BLaER1 (cell line): ENCODE results near the gene TEKT5.

Experiments
- H3K27ac ChIP-seq: shearing (Covaris generic); formaldehyde crosslinking; 2 replicates; pipeline ENCODE4 v1.8.1; 2022
- H3K27me3 ChIP-seq: shearing (Covaris generic); formaldehyde crosslinking; 2 replicates; pipeline ENCODE4 v1.8.1; 2022
- H3K36me3 ChIP-seq: shearing (Covaris generic); formaldehyde crosslinking; 2 replicates; pipeline ENCODE4 v1.8.1; 2022
- H3K4me1 ChIP-seq: shearing (Covaris generic); formaldehyde crosslinking; 2 replicates; pipeline ENCODE4 v1.8.1; 2022
- H3K4me2 ChIP-seq: shearing (Covaris generic); formaldehyde crosslinking; 2 replicates; pipeline ENCODE4 v1.8.1; 2022
- H3K4me3 ChIP-seq: shearing (Covaris generic); formaldehyde crosslinking; 2 replicates; pipeline ENCODE4 v1.8.1; 2022
- H3K9ac ChIP-seq: shearing (Covaris generic); formaldehyde crosslinking; 2 replicates; pipeline ENCODE4 v1.8.1; 2022
- H3K9me3 ChIP-seq: shearing (Covaris generic); formaldehyde crosslinking; 2 replicates; pipeline ENCODE4 v1.8.1; 2022
- H4K20me1 ChIP-seq: shearing (Covaris generic); formaldehyde crosslinking; 2 replicates; pipeline ENCODE4 v1.8.1; 2022
- Cebpa-rat ChIP-seq: shearing (Covaris generic); IDR thresholded peaks from 2 replicates; pipeline ENCODE4 v1.8.1; 2022

The TEKT5 gene

DNA sequence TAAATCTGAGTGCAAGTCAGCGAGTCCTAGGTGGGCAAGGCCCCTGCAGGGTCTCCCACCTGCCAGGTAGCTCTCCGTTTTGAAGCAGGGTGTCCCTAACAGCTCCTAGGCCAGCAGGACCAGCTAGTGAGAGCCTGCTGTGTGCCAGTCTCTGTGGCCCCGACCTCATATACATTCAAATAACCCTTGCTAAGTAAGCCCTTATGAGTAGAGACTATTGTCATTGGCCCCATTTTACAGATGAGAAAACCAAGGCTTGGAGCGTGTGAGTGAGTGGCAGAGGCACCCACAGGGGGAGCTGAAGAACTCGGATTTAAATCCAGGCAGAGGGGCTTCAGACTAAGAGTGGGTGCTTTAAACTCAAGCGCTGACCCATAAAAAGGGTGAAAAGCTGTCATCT lies 74.6 kb downstream of the TEKT5 start:
- no peaks in the 10 kb centered on the region for H3K9me3 ChIP-seq
- no peak overlapping the region for H3K4me3 ChIP-seq
- H3K4me2 ChIP-seq = no peak overlapping the region

DNA sequence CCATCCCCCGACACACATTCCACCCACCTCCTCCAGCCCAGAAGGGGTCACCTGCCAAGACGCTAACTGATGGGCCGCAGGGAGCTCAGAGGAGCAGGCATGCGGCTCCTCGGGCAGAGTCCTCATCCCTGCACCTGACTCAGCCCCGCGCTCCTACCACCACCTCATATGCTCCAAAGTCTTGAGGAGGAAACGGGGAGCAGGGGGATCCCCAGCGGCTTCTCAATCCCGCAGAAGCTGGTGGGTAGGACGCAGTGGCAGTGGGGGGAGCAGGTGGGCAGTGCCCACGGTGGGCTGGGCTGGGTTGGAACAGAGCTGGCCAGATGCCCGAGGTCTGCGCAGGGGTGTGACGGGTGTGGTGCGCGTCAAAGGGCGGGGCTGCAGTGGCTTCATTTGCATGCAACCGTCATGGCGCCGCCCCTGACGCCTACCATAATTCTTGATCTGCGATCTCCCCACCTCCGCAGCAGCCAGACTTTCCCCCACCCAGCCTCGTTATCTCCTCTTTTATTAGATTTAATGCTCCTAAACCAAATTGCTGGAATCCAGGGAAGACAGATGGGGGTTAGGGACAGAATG lies 75.4 kb downstream of the TEKT5 start:
- peaks cover 21% of the 10 kb centered on the region for H3K4me1 ChIP-seq
- no peak overlapping the region for H3K4me3 ChIP-seq
- no peaks in the 10 kb centered on the region for H4K20me1 ChIP-seq
- TF ChIP-seq Cebpa-rat = no peak
- no peaks in the 10 kb centered on the region for H3K9me3 ChIP-seq
- H3K27me3 ChIP-seq = no peaks in the 10 kb centered on the region
- no peak overlapping the region for H3K4me2 ChIP-seq
- no peaks in the 10 kb centered on the region for H3K36me3 ChIP-seq
- H3K27ac ChIP-seq = no peak overlapping the region
- no peak overlapping the region for H3K9ac ChIP-seq

More for the DNA sequence above, 74.6 kb downstream of the TEKT5 start:
- no peak overlapping the region for H3K27ac ChIP-seq
- no peak overlapping the region for H3K9ac ChIP-seq
- H3K36me3 ChIP-seq = no peaks in the 10 kb centered on the region
- no peaks in the 10 kb centered on the region for H4K20me1 ChIP-seq
- no peak for TF ChIP-seq Cebpa-rat
- no peaks in the 10 kb centered on the region for H3K27me3 ChIP-seq
- H3K4me1 ChIP-seq = peaks cover 14% of the 10 kb centered on the region

DNA sequence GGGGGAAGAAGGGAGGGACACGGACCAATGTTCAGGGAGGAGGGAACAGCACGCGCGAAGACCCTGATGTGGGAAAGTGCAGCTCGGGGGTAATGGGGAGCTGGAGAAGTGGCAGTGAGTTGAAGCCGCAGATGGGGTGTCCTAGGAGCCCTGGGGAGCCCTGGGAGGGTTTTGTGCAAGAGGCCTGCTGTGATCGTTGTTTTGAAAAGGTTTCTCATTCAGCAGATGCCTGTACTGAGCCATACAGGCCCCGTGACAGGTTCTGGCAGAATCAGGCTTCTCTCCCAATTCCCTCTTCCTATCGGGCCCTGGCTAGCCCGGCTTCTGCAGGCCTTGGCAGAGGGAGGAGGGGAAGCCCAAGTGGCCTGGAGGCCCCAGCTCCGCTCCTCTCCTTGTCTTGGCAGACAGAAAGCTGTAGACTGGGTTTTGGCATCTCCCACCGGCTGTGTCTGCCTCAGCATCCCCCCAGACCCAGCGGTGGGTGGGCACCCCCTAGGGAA lies 76.0 kb downstream of the TEKT5 start:
- no peak overlapping the region for H3K4me2 ChIP-seq

DNA sequence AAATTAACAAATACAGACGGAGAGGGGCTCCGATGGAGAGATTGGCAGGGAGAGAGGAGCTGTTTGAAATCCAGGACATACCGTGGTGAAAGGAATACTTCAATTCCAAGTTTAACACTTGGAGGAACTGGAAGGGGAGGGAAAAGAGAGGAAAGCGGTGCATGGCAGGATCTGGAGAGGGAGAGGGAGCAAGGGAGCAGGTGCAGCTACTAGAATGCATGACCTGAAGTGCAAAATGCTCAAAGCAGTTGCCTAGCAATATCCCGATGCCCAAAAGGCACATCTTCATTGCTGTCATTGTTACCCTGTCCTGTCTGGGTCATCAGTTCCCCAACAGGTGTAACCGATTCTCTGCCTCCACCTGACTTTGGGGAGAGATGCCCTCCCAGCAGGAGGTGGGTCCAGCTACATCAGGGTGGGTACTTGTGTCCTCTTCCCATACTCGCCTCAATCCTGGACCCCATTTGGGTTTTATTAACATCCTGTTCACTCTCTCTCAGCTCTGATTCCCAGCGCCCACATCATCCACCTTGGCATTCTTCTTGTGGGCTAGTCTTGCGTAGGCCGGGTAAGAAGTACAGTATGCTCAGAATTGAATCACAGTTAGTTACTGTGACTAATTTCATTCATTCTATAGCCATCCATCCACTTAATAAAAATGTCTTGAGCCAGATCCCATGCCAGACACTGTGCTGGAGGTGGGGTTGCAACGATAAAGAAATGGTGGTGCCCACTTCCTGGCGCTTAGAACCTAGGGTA lies 76.9 kb downstream of the TEKT5 start:
- Histone ChIP-seq H3K9me3 (no peaks in the 10 kb centered on the region), H3K27ac (no peak overlapping the region), H3K4me3 (no peak overlapping the region), H3K4me2 (peak overlapping the region; percentile 36; the same call in 1 of the 2 replicates), H3K4me1 (peaks cover 29% of the 10 kb centered on the region), H3K9ac (no peak overlapping the region), H3K36me3 (no peaks in the 10 kb centered on the region), H4K20me1 (no peaks in the 10 kb centered on the region), H3K27me3 (no peaks in the 10 kb centered on the region)
- TF ChIP-seq Cebpa-rat = no peak

More for the DNA sequence above, 76.0 kb downstream of the TEKT5 start:
- Histone ChIP-seq H3K9me3 (no peaks in the 10 kb centered on the region), H3K4me3 (no peak overlapping the region), H3K9ac (no peak overlapping the region), H4K20me1 (no peaks in the 10 kb centered on the region), H3K4me1 (peaks cover 23% of the 10 kb centered on the region), H3K27ac (no peak overlapping the region), H3K27me3 (no peaks in the 10 kb centered on the region), H3K36me3 (no peaks in the 10 kb centered on the region)
- no peak for TF ChIP-seq Cebpa-rat

DNA sequence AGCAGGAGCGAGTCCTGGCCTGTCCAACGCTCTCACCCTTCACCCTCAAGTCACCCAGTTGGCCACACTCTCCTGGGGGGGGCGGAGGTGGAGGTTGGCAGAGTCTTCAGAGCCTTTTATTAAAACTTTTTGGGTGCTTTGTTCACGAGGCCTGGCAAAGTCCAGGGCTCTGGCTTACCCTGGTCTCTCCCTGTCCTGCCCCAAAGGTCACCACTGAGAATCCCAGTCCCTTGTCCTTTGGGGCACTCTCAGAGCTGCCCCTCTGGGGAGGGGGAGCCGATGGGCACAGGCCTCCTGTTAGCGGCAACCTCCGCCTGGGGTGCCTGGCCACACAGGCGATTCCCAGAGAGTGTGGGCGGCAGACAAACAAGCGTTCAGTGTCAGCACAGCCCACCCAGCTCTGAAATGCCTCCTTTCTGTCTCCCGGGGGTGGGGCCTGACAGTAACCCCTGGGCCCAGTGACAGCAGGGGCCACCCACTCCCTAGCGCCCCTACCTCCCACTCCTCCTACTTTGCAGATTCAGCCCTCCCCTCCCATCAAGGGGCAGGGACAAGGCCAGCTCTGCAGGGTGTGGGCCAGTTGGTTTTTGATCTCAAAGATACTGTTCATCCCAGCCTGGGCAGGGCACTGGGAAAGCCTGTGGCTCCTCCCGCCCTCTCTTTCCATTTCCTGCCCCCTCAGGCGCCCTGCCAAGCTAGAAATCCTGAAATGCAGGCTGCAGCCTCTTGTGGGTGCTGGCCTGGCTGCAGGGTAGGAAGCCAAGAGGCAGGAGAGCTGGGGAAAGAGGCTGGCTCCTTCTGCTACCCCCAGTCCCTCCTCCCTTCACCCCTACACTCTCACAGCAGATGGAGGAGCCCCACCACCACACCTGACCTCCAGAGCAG lies 77.7 kb downstream of the TEKT5 start:
- H4K20me1 ChIP-seq = no peaks in the 10 kb centered on the region
- no peaks in the 10 kb centered on the region for H3K9me3 ChIP-seq
- no peak overlapping the region for H3K9ac ChIP-seq
- peak overlapping the region; percentile 36; the same call in 1 of the 2 replicates for H3K4me2 ChIP-seq
- TF ChIP-seq Cebpa-rat = no peak
- no peaks in the 10 kb centered on the region for H3K36me3 ChIP-seq
- H3K4me1 ChIP-seq = peaks cover 37% of the 10 kb centered on the region
- H3K27ac ChIP-seq = peak overlapping the region; percentile 18; the same call in 1 of the 2 replicates
- no peak overlapping the region for H3K4me3 ChIP-seq
- H3K27me3 ChIP-seq = no peaks in the 10 kb centered on the region

DNA sequence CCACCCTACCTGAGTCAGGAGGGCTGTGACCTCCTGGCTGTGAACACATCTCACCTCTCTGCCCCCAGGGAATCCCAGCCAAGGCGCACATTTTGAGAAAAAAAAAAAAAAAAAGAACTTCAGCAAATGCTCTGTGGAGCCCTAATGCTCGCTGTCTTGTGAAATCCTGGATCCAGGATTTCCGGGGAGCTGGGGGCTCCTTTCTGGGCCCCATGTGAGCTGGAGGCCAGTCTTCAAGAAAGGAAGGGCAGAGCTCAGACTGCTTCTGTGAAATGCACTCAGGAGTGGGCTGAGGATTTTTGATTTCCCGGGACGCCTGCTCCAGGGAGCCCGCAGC lies 78.3 kb downstream of the TEKT5 start:
- Histone ChIP-seq H3K36me3 (no peaks in the 10 kb centered on the region), H3K27ac (no peak overlapping the region), H3K9me3 (no peaks in the 10 kb centered on the region), H3K9ac (no peak overlapping the region), H4K20me1 (no peaks in the 10 kb centered on the region), H3K27me3 (no peaks in the 10 kb centered on the region), H3K4me2 (no peak overlapping the region), H3K4me3 (no peak overlapping the region), H3K4me1 (peaks cover 43% of the 10 kb centered on the region)
- TF ChIP-seq Cebpa-rat = no peak

DNA sequence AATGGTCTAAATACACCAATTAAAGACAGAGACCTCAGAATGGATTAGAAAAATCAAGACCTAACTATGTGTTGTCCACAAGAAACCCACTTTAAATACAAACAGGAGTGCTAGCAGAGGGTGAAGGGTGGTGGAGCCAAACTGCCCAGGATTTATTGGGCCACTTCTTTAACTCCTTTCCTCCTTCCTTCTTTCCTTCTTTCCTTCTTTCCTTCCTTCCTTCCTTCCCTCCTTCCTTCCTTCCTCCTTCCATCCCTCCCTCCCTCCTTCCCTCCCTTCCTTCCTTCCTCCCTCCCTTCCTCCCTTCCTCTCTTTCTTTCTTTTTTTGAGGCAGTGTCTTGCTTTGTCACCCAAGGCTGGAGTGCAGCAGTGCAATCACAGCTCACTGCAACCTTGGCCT lies 80.0 kb downstream of the TEKT5 start:
- H3K4me2 ChIP-seq = peak overlapping the region; percentile 26
- H3K9me3 ChIP-seq = no peaks in the 10 kb centered on the region
- no peaks in the 10 kb centered on the region for H4K20me1 ChIP-seq
- peaks cover 55% of the 10 kb centered on the region for H3K4me1 ChIP-seq
- no peaks in the 10 kb centered on the region for H3K27me3 ChIP-seq
- no peak overlapping the region for H3K4me3 ChIP-seq
- no peaks in the 10 kb centered on the region for H3K36me3 ChIP-seq
- no peak for TF ChIP-seq Cebpa-rat
- H3K27ac ChIP-seq = no peak overlapping the region
- no peak overlapping the region for H3K9ac ChIP-seq

DNA sequence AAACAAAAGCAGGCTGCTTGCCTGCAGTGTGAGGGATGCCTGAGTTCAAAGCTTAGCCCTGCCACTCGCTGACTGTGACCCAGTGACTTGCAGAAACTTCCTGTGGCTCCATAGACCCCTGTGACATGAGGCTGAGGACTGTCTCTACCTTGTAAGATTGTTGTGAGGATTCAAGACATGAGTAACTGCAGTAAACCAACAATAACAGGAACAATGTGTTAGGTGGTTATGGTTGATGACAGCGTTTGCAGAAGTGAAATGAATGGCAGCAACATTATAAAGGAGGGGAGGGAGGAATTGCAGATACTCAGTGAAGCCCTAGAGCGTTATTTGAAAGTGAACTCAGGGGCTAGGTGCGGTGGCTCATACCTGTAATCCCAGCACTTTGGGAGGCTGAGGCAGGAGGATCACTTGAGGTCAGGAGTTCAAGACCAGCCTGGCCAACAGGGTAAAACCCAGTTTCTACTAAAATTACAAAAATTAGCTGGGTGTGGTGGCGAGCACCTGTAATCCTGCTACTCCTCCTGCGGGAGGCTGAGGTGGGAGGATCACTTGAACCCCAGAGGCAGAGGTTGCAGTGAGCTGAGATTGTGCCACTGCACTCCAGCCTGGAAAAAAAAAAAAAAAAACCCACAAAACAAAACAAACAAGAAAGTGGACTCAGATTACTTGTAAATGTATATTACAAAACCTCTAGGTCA lies 80.8 kb downstream of the TEKT5 start:
- H3K27ac ChIP-seq = no peak overlapping the region
- H3K9me3 ChIP-seq = no peaks in the 10 kb centered on the region
- no peaks in the 10 kb centered on the region for H4K20me1 ChIP-seq
- H3K36me3 ChIP-seq = no peaks in the 10 kb centered on the region
- H3K9ac ChIP-seq = no peak overlapping the region
- no peaks in the 10 kb centered on the region for H3K27me3 ChIP-seq
- no peak for TF ChIP-seq Cebpa-rat
- H3K4me3 ChIP-seq = no peak overlapping the region
- H3K4me2 ChIP-seq = no peak overlapping the region
- peaks cover 59% of the 10 kb centered on the region for H3K4me1 ChIP-seq

DNA sequence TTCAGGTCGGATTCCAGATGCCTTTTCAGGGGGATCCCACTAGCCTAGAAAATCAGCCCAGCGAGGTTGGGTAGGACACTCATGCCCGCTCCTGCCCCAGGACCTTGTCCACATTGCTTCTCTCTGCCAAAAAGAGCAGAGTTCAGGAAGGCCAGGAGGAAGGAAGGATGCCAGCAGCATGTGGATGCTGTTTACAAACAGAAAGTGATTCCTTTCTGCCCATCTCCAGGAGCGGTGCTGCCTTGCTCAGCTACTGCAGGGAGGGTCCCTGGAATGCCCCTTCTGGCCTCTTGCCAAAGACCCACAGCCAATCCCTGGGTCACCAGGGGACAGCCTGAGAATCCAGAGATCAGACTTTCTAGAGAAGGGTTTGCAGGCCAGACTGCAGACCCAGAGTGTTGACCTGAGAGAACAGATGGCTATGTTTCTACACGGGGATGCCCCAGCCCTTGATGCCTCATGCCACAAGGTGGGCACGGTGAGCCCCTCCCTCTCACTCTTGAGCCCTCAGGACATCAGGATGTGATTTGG lies 82.0 kb downstream of the TEKT5 start:
- Histone ChIP-seq H3K4me1 (peaks cover 59% of the 10 kb centered on the region), H3K27ac (peak overlapping the region; percentile 68; the same call in 1 of the 2 replicates), H3K4me2 (peak overlapping the region; percentile 63), H4K20me1 (no peaks in the 10 kb centered on the region), H3K9me3 (no peaks in the 10 kb centered on the region), H3K36me3 (no peaks in the 10 kb centered on the region), H3K4me3 (no peak overlapping the region), H3K27me3 (no peaks in the 10 kb centered on the region), H3K9ac (no peak overlapping the region; the same call in 1 of the 2 replicates)
- no peak for TF ChIP-seq Cebpa-rat
